CD4-positive, alpha-beta T cell treated with Interleukin-17A for 4 hours (primary cell): Measurements from ENCODE around the gene MELK.

Experiments
- DNase-seq: peaks from one replicate; pipeline ENCODE4 v3.0.0-alpha.2; 2020; ENCODE audit warnings: mixed read lengths

MELK gene

DNA sequence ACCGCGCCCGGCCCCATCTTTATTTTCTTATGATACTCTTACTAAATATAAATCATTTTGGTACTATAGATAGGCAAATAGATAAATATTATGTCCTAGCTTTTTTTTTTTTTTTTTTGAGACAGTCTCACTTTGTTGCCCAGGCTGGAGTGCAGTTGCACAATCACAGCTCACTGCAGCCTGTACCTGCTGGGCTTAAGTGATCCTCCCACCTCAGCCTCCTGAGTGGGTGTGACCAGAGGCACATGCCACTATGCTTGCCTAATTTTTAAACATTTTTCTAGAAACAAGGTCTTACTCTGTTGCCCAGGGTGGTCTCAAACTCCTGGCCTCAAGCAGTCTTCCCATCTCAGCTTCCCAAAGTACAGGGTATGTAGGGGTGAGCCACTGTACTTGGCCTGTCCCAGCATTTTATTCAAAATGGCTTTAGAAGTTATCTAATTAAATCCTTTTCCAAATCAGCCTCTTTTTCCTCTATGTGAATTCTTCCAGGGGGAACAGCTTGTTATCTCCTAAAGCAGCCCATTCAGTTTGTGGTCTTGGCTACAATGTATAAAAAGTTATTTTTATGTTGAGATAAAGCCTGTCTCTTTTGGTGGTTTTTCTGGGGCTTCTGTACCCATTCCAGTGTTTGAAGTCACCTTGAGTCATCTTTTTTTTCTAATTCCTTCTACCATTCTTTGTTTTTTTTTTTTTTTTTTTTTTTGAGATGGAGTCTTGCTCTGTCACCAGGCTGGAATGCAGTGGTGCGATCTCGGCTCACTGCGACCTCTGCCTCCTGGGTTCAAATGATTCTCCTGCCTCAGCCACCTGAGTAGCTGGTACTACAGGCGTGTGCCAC lies 12.1 kb downstream of the MELK start:
- no peak for DNase-seq

GRCh38 chr9:36590231-36590630 lies 17.5 kb downstream of the MELK start:
- DNase-seq: no peak

GRCh38 chr9:36592801-36593583 lies 20.3 kb downstream of the MELK start:
- DNase-seq: no peak

- DNase-seq: no peak
These were observed 21.5 kb downstream of the MELK start for GRCh38 chr9:36594213-36594612.

- no peak for DNase-seq
These were observed 24.9 kb downstream of the MELK start for GRCh38 chr9:36597412-36598178.

DNA sequence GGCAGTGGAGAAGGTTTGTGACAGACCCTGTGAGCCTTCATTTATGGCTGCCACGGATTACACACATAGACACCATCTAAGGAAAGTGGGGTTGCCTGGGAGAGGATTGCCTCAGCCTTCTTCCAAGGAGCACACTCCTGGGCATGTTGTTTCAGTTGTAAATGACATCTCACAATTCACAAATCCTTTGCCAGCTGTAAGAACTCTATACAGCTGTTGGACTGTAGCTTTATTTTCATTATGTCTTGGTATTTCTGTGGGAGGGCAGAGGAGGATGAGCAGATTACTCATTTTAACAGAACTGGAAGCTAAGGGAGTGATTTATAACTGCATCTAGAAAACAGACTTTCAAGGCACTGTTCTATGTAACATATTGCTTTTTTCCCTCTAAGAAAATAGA lies 25.6 kb downstream of the MELK start:
- no peak for DNase-seq

DNA sequence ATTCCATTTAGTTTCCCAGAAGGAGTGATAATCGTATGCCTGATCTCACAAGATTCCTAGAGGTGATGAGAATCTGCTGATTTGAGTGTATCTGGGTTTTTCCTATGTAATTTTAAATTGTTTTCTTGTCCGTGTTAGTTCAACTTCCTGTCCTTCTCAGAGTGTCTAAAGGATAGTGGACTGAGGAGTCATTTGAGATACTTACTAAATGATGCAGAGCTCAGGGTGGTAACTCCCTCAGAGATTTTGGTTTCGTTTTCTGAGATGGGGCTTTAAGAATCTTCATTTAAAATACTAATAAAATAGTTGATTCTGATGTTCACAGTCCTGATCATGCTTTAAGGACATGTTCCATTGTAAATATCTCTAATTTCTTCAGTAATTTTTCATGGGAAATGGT lies 30.3 kb downstream of the MELK start:
- no peak for DNase-seq

DNA sequence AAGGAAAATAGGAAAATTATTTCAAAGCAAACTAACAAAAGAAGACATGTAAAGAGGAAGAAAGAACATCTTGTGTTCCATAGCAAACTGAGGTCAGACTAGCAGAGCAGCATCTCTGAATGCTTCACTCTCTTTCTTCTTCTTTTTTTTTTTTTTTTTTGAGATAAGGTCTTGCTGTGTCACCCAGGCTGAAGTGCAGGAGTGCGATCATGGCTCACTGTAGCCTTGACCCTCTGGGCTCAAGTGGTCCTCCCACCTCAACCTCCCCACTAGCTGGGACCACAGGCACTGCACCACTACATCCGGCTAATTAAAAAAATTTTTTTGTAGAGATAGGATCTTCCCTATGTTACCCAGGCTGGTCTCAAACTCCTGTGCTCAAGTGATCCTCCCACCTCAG lies 36.6 kb downstream of the MELK start:
- DNase-seq: no peak

- DNase-seq: no peak
These were observed 49.4 kb downstream of the MELK start for GRCh38 chr9:36622121-36622520.

- DNase-seq: no peak
These were observed 50.6 kb downstream of the MELK start for GRCh38 chr9:36623280-36623679.

DNA sequence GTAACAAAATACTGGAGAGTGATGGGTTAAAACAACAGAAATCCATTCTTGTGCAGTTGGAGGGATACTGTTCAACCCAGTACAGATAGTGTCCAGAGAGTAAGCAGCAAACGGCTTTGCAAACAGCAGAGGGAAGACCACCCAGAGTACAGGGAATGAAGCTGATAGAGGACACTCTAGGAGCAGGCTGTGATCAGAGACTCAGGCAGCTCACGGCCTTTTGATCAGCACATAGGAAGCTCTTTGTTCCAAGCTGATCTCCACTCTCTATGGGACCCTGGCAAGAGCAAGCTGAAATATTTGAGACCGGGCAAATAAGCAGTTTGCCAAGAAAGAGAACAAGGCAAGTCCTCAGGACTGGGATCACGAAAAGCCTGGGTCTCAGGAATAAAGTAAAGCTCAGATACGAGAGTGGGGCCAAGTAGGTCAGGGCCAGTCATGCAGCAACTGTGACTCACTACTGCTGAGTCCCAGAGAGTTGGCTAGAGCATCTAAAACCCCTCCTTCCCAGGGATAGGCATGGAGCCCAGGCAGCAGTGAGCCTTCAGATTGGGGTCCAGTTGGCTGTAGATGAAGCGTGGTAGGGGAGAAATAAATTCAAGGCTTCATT lies 52.4 kb downstream of the MELK start:
- no peak for DNase-seq

GRCh38 chr9:36632892-36633291 lies 60.2 kb downstream of the MELK start:
- no peak for DNase-seq

- DNase-seq: no peak
These were observed 65.0 kb downstream of the MELK start for GRCh38 chr9:36637491-36638270.

GRCh38 chr9:36640771-36641381 lies 68.2 kb downstream of the MELK start:
- DNase-seq: no peak

DNA sequence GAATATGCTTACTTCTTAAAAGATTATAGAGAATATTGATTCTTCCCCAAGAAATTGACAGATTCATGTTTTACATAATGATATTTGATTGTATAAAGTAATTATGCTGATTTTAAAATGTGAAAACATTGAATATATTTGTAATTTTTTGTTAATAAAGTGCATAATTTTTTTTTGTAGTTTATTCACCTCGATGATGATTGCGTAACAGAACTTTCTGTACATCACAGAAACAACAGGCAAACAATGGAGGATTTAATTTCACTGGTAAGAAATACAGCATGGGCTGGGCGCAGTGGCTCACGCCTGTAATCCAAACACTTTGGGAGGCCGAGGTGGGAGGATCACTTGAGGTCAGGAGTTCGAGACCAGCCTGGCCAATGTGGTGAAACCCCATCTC lies 70.1 kb downstream of the MELK start:
- no peak for DNase-seq

DNA sequence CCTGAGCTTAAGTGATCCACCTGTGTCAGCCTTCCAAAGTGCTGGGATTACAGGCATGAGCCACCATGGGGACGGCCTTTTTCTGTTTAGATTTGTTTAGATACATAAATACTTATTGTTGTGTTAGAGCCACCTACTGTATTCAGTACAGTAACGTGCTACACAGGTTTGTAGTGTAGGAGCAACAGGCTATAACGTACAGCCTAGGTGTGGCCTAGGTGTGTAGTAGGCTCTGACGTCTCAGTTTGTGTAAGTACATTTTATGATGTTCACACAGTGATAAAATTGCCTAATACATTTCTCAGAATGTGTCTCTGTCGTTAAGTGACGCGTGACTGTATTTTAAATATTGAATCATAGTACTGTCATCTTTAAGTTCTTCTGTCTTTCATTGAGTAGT lies 84.1 kb downstream of the MELK start:
- no peak for DNase-seq

GRCh38 chr9:36659500-36659899 lies 86.8 kb downstream of the MELK start:
- no peak for DNase-seq

DNA sequence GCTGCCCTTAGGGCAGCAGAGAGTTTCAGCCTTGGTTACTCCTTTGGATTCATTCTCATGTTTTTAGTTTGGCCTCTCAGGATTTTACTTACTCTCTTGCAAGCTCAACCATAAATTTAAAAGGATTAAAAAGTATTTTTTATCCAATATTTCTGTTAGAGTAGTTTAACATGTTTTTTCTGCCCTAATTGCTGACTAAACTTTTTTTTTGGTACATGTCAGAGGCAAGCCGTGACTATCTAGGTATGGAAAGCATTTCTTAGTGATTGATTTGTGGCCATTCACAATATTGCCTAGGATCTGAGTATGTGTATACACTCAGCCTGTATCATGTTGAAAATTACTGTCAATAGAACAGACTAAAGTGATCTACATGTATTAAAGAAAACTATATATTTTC lies 92.1 kb downstream of the MELK start:
- no peak for DNase-seq

- no peak for DNase-seq
These were observed 92.7 kb downstream of the MELK start for GRCh38 chr9:36665387-36665786.

DNA sequence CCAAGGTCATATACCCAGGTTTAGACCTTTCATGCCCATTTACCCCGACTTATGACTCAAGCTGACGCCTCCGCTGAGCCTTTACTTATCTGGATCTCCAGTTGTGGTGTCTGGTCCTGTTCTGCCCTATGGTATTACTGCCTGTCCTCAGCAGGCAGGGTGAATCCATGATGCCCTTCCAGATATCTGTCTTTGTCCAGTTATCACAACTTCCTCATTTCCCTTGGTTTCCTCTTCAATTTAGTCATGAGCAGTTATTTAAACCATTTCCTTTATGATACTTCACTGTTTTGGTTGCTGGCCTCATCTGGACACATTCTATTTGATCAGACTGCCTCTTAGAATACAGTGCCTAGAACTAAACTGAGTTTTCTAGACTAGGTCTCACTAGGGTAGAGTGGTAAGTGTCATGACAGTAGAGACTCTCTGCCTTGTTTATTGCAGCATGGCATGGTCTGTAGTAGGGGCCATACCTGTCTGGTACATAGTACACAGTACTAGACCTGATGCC lies 93.3 kb downstream of the MELK start:
- no peak for DNase-seq

DNA sequence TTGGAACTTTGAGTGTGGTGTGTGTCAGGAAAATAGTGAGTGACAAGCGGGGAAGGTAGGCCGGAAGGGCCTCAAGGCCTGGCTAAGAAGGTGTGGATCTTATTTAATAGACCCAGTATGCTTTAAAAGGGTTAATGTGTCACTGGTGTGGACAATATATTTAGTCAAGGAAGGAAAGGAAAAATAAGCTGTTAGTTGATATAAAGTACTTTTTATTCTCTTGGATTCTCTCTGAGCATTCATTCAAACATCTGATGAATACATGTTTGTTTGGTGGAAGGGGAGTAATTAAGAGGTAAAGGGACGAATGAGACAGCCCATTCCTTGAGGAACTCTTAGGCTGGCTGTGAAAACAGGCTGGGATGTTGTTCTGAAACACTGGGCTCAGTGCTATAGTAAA lies 98.9 kb downstream of the MELK start:
- no peak for DNase-seq

DNA sequence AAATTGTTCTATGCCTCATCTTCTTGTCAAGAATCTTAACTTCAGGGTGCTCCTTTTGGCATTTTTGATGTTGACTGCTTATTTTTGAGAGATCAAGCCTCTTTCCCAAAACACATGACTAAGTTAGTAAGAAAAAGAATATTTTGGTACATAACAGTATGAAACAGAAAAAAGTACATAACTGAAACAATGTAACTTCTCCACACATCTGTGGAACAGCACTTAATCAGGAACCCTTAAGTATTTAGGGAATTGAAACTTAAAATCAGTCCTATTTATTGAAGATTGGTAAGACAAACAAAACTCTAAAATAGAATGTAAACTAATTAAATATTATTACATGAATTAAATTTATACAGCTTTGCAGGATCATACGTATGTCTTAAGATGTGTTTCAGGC lies 103.4 kb downstream of the MELK start:
- DNase-seq: no peak
